HAP-1 (cell line): ENCODE measurements around the gene RFX7.
"Not testable (repeated sequence)": the region's sequence is repeated elsewhere in the genome, so short reads cannot be mapped to it uniquely, and the experiment has no call there.

Experiments used
- DNase-seq, 2 experiments: peaks; one replicate each; pipeline ENCODE4 v3.0.0-alpha.2; 2016 to 2020; ENCODE audit warnings: low spot score in 2 of 2
- H3K27me3 ChIP-seq: fragments of 250-450 bp; sonication (Bioruptor Pico); 2 replicates; pipeline ENCODE4 v1.5.1; 2020; ENCODE audit warnings: low read depth, mild to moderate bottlenecking, moderate library complexity
- H3K36me3 ChIP-seq: fragments of 250-450 bp; sonication (Bioruptor Pico); replicated peaks from 2 replicates; pipeline ENCODE4 v1.5.1; 2020; ENCODE audit warnings: mild to moderate bottlenecking
- H3K4me1 ChIP-seq: fragments of 250-450 bp; sonication (Bioruptor Pico); 2 replicates; pipeline ENCODE4 v1.5.1; 2020; ENCODE audit warnings: mild to moderate bottlenecking
- H3K4me3 ChIP-seq: fragments of 250-450 bp; sonication (Bioruptor Pico); 2 replicates; pipeline ENCODE4 v1.5.1; 2020; ENCODE audit warnings: mild to moderate bottlenecking, moderate library complexity
- H3K9me3 ChIP-seq: fragments of 250-450 bp; sonication (Bioruptor Pico); 2 replicates; pipeline ENCODE4 v1.5.1; 2020; ENCODE audit warnings: mild to moderate bottlenecking, moderate library complexity
- in situ Hi-C: fragments of 300-500 bp; cut with MboI; formaldehyde crosslinking; loops from 3 replicates; pipeline ENCODE4 v1.14.3; 2020; ENCODE audit warnings: low sequenced_read_pairs, inconsistent platforms, mixed read lengths

RFX7 gene

DNA sequence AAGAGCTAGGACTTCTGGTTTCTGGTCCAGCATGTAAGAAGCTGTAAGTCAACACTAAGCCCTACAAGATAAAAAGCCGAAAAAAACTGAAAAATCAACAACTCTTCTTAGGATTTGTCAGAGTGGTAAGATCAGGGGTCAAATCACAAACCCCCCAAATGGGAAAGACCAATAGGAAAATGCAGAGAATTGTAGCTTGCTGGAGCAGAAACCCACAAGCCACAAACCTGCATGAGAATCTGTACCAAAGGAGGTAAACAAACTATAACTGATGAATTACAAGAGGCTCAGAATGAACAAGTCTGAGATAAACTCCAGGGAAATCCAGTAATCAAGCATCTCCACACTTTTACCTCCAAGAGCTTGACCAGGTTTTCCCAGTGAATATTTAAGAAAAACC lies 36.0 kb downstream of the RFX7 start:
- H3K36me3 ChIP-seq = no peaks in the 10 kb centered on the region
- H3K27me3 ChIP-seq = no peaks in the 10 kb centered on the region
- no peak overlapping the region for H3K4me3 ChIP-seq
- in situ Hi-C loops = no loop called here
- no peak for DNase-seq
- H3K4me1 ChIP-seq = no peaks in the 10 kb centered on the region
- no peaks in the 10 kb centered on the region; the same call in 1 of the 2 replicates for H3K9me3 ChIP-seq

DNA sequence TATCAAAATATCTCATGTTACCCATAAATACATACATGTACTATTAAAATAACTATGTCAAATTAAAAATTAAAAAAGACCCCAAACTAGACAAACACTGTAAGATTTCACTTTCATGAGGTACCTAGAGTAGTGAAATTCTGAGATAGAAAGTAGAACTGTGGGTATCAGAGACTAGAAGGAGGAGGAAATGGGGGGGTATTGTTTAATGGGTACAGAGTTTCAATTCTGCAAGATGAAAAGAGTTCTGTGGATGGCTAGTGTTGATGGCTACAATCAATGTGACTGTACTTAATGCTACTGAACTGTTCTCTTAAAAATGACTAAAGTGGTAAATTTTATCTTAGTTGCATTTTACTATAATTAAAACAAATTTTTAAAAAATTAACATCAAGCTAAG lies 36.6 kb downstream of the RFX7 start:
- Histone ChIP-seq H3K4me1 (no peaks in the 10 kb centered on the region), H3K36me3 (no peaks in the 10 kb centered on the region), H3K27me3 (no peaks in the 10 kb centered on the region), H3K4me3 (no peak overlapping the region), H3K9me3 (no peaks in the 10 kb centered on the region; the same call in 1 of the 2 replicates)
- in situ Hi-C loops = no loop called here
- DNase-seq = no peak

DNA sequence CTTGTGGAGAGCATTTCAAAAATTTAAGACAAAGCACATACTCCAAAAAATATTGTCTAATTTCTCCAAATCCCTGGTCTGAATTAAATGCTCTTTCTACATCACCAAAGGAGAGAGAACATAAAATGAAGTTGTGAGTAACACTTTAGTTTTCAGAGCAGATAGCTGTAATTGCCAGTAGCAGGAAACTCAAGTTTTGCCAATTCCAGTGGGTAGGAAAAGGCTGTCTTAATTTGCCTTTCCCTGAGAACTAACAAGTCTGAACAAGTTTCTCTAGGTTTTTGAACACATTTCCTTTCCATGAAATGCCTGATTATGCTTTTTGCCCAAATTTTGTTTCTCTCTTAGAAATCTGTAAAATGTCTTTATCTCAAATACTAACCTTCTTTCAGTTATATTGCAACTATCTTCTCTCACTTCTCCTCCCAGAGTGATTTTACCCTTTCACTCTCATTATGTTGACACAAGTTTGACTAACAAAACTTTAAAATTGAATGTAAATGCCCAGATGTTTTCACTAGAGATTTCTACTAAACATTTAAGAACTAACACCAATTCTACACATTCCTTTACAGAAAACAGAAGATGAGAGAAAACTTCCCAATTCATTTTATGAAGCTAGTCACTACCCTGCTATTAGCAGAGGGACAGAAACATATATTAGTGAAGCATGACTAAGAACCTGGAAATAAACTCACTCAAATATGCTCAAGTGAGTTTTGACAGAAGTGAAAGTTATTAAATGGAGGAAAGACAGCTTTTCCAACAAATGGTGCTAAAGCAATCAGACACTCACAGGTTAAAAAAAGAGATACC lies 38.4 kb downstream of the RFX7 start:
- Histone ChIP-seq H3K4me1 (no peaks in the 10 kb centered on the region), H3K9me3 (no peaks in the 10 kb centered on the region), H3K36me3 (no peaks in the 10 kb centered on the region), H3K27me3 (no peaks in the 10 kb centered on the region), H3K4me3 (no peak overlapping the region)
- in situ Hi-C loops = no loop called here
- DNase-seq = no peak

DNA sequence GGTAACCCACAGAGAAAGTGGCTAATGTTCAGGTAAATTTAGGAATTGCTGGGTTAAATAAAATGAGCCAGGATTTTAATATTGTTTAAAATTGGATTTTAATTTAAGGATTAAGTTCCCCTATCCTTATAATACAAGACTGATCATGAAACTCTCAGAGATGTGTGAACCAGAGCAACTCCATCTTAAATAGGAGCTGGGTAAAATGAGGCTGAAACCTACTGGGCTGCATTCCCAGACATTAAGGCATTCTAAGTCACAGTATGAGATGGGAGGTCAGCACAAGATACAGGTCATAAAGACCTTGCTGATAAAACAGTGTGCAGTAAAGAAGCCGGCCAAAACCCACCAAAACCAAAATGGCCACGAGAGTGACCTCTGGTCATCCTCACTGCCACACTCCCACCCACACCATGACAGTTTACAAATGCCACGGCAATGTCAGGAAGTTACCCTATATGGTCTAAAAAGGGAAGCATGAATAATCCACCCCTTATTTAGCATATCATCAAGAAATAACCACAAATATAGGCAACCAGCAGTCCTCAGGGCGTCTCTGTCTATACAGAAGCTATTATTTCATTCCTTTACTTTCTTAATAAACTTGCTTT lies 40.3 kb downstream of the RFX7 start:
- H3K9me3 ChIP-seq, H3K36me3 ChIP-seq, in situ Hi-C loops, H3K27me3 ChIP-seq, DNase-seq, H3K4me3 ChIP-seq, H3K4me1 ChIP-seq: not testable (repeated sequence)

DNA sequence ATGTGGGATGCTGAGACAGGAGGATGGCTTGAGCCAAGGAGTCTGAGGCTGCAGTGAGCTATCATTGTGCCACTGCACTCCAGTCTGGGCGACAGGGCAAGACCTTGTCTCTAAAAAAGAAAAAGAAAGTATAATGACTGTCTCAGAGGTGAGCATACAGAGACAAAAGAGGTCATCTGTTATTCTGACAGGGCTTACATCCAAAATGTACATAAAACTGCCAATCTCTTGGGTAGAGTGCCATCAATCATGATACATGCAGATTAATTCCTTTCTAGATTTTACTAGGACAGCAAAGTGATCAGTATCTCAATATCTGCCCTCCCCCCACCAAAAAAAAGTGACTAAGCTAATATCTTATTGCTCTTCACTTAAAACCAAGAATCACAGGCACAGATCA lies 41.0 kb downstream of the RFX7 start:
- peaks cover 4% of the 10 kb centered on the region for H3K4me1 ChIP-seq
- no peak overlapping the region for H3K4me3 ChIP-seq
- no peaks in the 10 kb centered on the region for H3K27me3 ChIP-seq
- H3K36me3 ChIP-seq = no peaks in the 10 kb centered on the region
- in situ Hi-C loops = no loop called here
- H3K9me3 ChIP-seq = no peaks in the 10 kb centered on the region
- DNase-seq = no peak

DNA sequence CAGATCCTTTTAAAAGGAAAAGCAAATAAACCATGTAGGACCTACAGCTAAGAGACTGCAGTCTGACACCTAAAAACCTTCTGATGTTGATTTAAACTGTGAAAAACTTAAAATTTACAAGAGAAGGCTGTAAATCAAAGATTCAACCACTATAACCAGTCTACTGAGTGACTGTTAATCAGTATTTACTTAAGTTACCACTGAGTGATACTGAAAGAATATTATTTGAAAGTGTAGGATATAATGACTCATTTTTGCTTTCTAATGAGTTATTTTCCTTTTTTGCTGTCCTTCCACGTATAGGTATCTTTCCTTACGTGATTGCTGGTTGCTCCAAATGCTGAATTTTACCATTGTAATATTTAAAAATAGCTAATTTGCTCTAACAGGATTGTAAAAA lies 44.6 kb downstream of the RFX7 start:
- no peak for DNase-seq
- H3K9me3 ChIP-seq = no peaks in the 10 kb centered on the region
- in situ Hi-C loops = no loop called here
- H3K36me3 ChIP-seq = no peaks in the 10 kb centered on the region
- H3K4me3 ChIP-seq = no peak overlapping the region
- H3K27me3 ChIP-seq = no peaks in the 10 kb centered on the region
- peaks cover 4% of the 10 kb centered on the region for H3K4me1 ChIP-seq

DNA sequence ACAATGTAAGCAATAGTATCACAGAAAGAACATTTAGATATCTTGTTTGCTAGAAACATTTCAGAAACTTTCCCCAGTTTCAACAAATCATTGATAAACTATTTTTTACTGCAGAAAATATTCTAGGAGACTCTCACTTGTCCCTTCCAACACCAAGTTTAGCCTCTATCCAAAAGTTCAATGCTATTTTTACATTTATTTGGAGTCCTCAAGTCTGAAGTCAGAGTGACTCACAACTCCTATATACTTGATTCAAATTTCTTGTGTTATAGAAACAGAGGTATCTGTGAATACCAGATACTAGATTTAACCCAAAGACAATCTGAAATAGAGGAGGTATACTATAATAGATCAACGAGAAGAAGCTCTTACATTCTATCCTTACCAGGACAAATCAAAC lies 49.6 kb downstream of the RFX7 start:
- no peak overlapping the region for H3K4me3 ChIP-seq
- peaks cover 1% of the 10 kb centered on the region for H3K4me1 ChIP-seq
- no peaks in the 10 kb centered on the region for H3K36me3 ChIP-seq
- H3K9me3 ChIP-seq = no peaks in the 10 kb centered on the region
- no peak for DNase-seq
- in situ Hi-C loops = no loop called here
- no peaks in the 10 kb centered on the region for H3K27me3 ChIP-seq

DNA sequence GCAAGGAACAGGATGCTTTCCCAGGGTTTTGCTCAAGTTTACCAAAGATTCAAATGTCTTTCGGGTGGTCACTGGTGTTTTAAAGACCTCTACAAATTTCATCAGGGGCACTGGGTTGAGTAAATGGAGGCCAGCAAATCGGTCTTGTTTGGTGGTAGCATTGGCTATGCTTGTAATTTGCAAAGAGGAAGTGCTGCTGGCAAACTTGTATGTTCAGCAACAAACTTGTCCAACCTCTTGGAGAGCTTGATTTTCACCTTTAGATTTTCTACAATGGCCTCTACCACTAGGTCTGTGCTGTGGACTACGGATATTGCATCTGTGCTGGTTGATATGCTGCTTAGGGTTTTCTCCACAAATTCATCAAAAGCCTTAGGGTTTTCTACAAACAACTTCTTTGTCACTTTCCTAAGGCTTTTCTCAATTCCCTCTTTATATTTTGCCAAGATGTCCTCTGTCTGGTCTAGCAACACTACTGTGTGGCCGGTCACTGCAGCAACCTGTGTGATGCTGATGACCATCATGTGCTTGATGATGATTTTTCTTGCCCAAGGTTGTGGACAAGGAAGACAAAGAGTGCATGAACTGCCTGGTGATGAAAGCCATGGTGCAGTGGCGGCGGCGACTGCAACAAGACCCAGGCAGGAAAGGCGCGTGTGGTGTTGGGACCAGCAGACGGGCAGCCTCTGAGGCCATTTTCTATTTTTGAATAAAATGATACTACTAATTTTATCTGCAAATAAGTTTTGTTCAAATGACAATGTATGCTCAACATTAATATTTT lies 50.8 kb downstream of the RFX7 start:
- H3K4me1 ChIP-seq = no peaks in the 10 kb centered on the region; the same call in 1 of the 2 replicates
- DNase-seq = no peak
- in situ Hi-C loops = no loop called here

DNA sequence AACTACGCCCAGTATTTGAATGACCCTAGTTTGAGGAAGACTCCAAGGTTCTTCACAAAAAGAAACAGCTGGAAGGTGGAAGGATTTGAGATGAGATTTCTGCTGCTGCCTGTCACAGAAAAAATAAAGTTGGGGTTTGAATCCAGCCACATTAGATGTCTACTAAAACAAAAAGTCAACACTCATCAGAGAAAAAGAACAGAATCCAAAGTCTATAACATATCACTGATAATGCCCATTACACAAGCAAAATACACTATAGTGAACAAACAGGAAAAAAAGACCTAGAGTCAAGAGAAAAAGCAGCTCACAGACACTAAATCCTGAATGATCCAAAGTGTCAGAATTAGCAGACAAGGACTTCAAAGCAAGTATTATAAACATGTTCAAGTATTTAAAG lies 56.0 kb downstream of the RFX7 start:
- in situ Hi-C loops = no loop called here
- Histone ChIP-seq H3K36me3 (no peaks in the 10 kb centered on the region), H3K4me3 (no peak overlapping the region), H3K4me1 (no peaks in the 10 kb centered on the region; the same call in 1 of the 2 replicates), H3K27me3 (no peaks in the 10 kb centered on the region), H3K9me3 (no peaks in the 10 kb centered on the region)
- no peak for DNase-seq

More for the DNA sequence above, 50.8 kb downstream of the RFX7 start:
- Histone ChIP-seq H3K9me3 (no peaks in the 10 kb centered on the region), H3K4me3 (no peak overlapping the region), H3K27me3 (no peaks in the 10 kb centered on the region), H3K36me3 (no peaks in the 10 kb centered on the region)

DNA sequence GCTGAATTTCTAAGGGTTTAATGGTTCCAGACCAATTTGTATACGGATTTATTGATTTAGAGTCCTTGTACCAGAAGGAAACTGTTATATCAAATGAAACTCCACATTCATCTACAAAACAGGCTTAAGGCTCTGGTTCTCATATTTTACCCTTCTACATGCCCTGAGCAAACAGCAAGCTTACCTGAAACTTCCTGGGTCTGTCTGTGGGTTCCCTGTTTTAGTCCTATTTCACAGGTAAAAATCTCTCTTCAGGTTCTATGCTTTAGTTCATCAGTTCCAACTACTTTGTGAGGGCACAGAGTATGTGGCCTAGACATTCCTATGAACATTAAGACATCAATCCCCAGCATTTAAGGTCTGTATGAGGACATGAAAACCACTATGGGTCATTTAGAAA lies 57.7 kb downstream of the RFX7 start:
- no peak for DNase-seq
- Histone ChIP-seq H3K9me3 (no peaks in the 10 kb centered on the region), H3K36me3 (no peaks in the 10 kb centered on the region), H3K4me3 (no peak overlapping the region), H3K27me3 (no peaks in the 10 kb centered on the region), H3K4me1 (no peaks in the 10 kb centered on the region; the same call in 1 of the 2 replicates)
- in situ Hi-C loops = no loop called here

DNA sequence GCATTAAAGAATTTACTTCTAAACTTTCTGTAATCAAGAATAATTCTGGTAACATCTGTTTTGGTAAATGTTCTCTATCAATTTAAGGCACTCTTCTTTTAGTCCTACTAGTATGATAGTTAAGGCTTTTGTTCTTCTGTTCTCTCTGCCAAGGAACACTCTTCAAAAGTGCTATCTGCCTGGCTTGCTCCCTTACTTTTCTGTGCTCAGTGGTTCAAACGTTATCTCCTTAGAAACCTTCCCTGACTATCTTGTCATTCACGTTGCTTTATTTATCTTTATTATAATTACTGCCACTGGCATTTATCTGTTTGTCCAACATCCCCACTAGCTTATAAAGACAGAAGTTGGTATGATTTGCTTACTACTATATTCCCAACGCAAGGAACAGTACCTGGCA lies 59.2 kb downstream of the RFX7 start:
- Histone ChIP-seq H3K27me3 (no peaks in the 10 kb centered on the region), H3K4me3 (no peak overlapping the region), H3K9me3 (no peaks in the 10 kb centered on the region), H3K36me3 (no peaks in the 10 kb centered on the region), H3K4me1 (no peaks in the 10 kb centered on the region)
- in situ Hi-C loops = no loop called here
- DNase-seq = no peak

DNA sequence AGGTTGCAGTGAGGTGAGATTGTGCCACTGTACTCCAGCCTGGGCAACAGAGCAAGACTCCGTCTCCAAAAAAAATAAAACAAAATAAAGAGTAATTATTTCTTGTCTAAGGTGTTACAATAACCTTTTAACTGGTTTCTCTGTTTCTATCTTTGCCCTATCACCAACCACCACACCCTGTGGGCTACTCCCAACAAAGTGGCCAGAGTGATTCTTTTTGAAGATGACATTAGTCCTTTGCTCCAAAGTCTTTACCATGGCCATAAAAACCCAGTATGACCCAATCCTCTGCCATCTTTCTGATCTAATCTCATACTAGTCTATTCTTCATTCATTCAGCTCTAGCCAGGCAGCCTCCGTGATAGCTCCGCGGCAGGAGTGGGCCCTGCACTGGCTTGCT lies 62.8 kb downstream of the RFX7 start:
- in situ Hi-C loops = no loop called here
- H3K4me1 ChIP-seq = no peaks in the 10 kb centered on the region
- no peaks in the 10 kb centered on the region for H3K9me3 ChIP-seq
- no peak overlapping the region for H3K4me3 ChIP-seq
- no peaks in the 10 kb centered on the region for H3K36me3 ChIP-seq
- H3K27me3 ChIP-seq = no peaks in the 10 kb centered on the region
- no peak for DNase-seq

DNA sequence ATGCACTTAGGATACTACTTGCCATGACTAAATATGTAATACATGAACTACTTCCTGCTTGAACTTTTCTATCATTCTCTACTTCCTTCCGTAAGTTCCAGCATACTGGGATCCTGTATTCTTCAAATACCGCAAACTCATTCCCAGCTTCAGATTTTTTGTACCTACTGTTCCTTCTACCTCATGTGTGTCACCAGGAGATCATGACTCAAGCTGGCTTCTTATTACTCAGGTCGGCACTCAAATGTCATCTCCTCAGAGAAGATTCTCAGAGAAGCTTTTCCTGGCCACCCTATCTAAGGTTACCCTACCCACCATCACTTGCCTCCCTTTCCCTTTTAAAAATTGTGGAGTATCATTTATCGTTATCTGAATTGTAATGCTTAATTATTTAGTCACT lies 66.7 kb downstream of the RFX7 start:
- in situ Hi-C loops = no loop called here
- no peaks in the 10 kb centered on the region for H3K9me3 ChIP-seq
- H3K4me3 ChIP-seq = no peak overlapping the region
- H3K36me3 ChIP-seq = peaks cover 3% of the 10 kb centered on the region; the same call in 1 of the 2 replicates
- no peaks in the 10 kb centered on the region for H3K4me1 ChIP-seq
- no peaks in the 10 kb centered on the region for H3K27me3 ChIP-seq
- no peak for DNase-seq

DNA sequence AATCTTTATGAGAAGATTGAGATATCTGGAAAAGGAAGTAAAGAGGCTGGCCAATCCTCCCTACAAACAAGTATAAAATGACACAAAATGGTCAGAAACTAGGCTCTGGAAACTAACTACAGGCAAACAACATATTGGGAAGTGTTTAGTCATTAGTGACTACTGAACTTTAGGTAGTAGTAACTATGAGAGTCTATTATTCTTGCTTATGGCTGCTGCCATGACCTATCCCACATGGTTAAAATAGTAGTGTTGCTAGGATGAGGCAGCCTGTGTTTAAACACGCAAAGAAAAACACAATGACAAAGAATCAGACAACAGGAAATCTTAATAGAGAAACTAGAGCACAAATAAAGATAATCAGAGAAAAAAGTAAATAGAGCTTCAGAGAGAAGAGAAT lies 67.9 kb downstream of the RFX7 start:
- Histone ChIP-seq H3K36me3 (peaks cover 3% of the 10 kb centered on the region; the same call in 1 of the 2 replicates), H3K27me3 (no peaks in the 10 kb centered on the region), H3K9me3 (no peaks in the 10 kb centered on the region), H3K4me1 (no peaks in the 10 kb centered on the region), H3K4me3 (no peak overlapping the region)
- in situ Hi-C loops = no loop called here
- no peak for DNase-seq
